HEK293T (cell line): Measurements from ENCODE around the gene FAAP24.
"Not testable (repeated sequence)": the region's sequence is repeated elsewhere in the genome, so short reads cannot be mapped to it uniquely, and the experiment has no call there.

Experiments used
- ARNT ChIP-seq: fragments of 450-650 bp; IDR thresholded peaks from 2 replicates; pipeline ENCODE4 v1.6.1; 2017; ENCODE audit warnings: mild to moderate bottlenecking
- BHLHE40 ChIP-seq: fragments of 450-650 bp; IDR thresholded peaks from 2 replicates; pipeline ENCODE4 v1.6.1; 2016; ENCODE audit warnings: mild to moderate bottlenecking, moderate library complexity, borderline replicate concordance
- CTBP1 ChIP-seq: fragments of 450-650 bp; IDR thresholded peaks from 2 replicates; pipeline ENCODE4 v1.6.1; 2016; ENCODE audit warnings: borderline replicate concordance
- ELF4 ChIP-seq: fragments of 450-650 bp; IDR thresholded peaks from 2 replicates; pipeline ENCODE4 v1.6.1; 2017; ENCODE audit warnings: antibody characterized with exemption
- FOXK2 ChIP-seq: fragments of 450-650 bp; IDR thresholded peaks from 2 replicates; pipeline ENCODE4 v1.6.1; 2016; ENCODE audit warnings: mild to moderate bottlenecking
- FOXM1 ChIP-seq: fragments of 450-650 bp; IDR thresholded peaks from 2 replicates; pipeline ENCODE4 v1.6.1; 2017; ENCODE audit warnings: mild to moderate bottlenecking, borderline replicate concordance
- NFRKB ChIP-seq: fragments of 450-650 bp; IDR thresholded peaks from 2 replicates; pipeline ENCODE4 v1.6.1; 2016; ENCODE audit warnings: mild to moderate bottlenecking, moderate library complexity
- SP1 ChIP-seq: fragments of 450-650 bp; IDR thresholded peaks from 2 replicates; pipeline ENCODE4 v1.6.1; 2017
- TARDBP ChIP-seq: fragments of 450-650 bp; IDR thresholded peaks from 2 replicates; pipeline ENCODE4 v1.6.1; 2016
- ZNF384 ChIP-seq: fragments of 450-650 bp; IDR thresholded peaks from 2 replicates; pipeline ENCODE4 v1.6.1; 2016

GRCh38 chr19:33026602-33027001, 54.6 kb downstream of the FAAP24 start:
- not testable (repeated sequence) for TF ChIP-seq SP1, CTBP1, FOXK2, TARDBP, ARNT, FOXM1, BHLHE40, NFRKB, ZNF384, ELF4
